Measurements from ENCODE around the gene PKD1. TPM values are rescaled to one million over a fixed set of nuclear protein-coding genes. Genes with fewer than 3 reads are reported as not detected.

PKD1 gene
- total RNA-seq, 2 donors from 2014 or later: 205 to 349 TPM

- DNase-seq (ENCODE audit: low spot score): no peak
- WGBS: 84% methylated on average over 37 of the region's 46 CpGs
- Histone ChIP-seq H3K4me3 (no peak overlapping the region), H3K36me3 (no peaks in the 10 kb centered on the region), H3K9me3 (no peaks in the 10 kb centered on the region), H3K27ac (no peak overlapping the region), H3K27me3 (replicated peaks; ENCODE audit: insufficient read depth) (no peaks in the 10 kb centered on the region), H3K4me1 (replicated peaks) (no peaks in the 10 kb centered on the region)
- intact Hi-C loops (cut with DNase I): no loop called here
- TF ChIP-seq POLR2A (IDR thresholded peaks at IDR 0.05): no peak
- no peak for TF ChIP-seq POLR2AphosphoS5 (IDR thresholded peaks at IDR 0.05)
- TF ChIP-seq CTCF (IDR thresholded peaks at IDR 0.05): no peak
These were observed 45.5 kb upstream of the PKD1 start for GRCh38 chr16:2180962-2181923.

- intact Hi-C loops (cut with DNase I): no loop called here
- H3K27ac ChIP-seq: no peak overlapping the region
- DNase-seq (ENCODE audit: low spot score): no peak
- no peak overlapping the region for H3K4me3 ChIP-seq
- no peaks in the 10 kb centered on the region for H3K9me3 ChIP-seq
- 95% methylated on average over 39 of the region's 43 CpGs for WGBS
- H3K36me3 ChIP-seq: peaks cover 0 to 4% of the 10 kb centered on the region in 2 donors
- H3K4me1 ChIP-seq (replicated peaks): no peaks in the 10 kb centered on the region
- no peak for TF ChIP-seq POLR2A (IDR thresholded peaks at IDR 0.05)
- no peak for TF ChIP-seq CTCF (IDR thresholded peaks at IDR 0.05)
- no peak for TF ChIP-seq POLR2AphosphoS5 (IDR thresholded peaks at IDR 0.05)
- H3K27me3 ChIP-seq (replicated peaks; ENCODE audit: insufficient read depth): no peaks in the 10 kb centered on the region
These were observed 44.8 kb upstream of the PKD1 start for GRCh38 chr16:2180461-2180860.

GRCh38 chr16:2179576-2179975 is 43.9 kb upstream of the PKD1 start:
- H3K36me3 ChIP-seq: peaks cover 0 to 4% of the 10 kb centered on the region in 2 donors
- intact Hi-C loops (cut with DNase I): no loop called here
- no peak overlapping the region for H3K27ac ChIP-seq
- no peak overlapping the region for H3K4me3 ChIP-seq
- H3K9me3 ChIP-seq: no peaks in the 10 kb centered on the region
- no peak for DNase-seq (ENCODE audit: low spot score)
- WGBS: 91% methylated on average over 27 of the region's 31 CpGs
- TF ChIP-seq POLR2A (IDR thresholded peaks at IDR 0.05): no peak
- TF ChIP-seq CTCF (IDR thresholded peaks at IDR 0.05): no peak
- no peak for TF ChIP-seq POLR2AphosphoS5 (IDR thresholded peaks at IDR 0.05)
- H3K4me1 ChIP-seq (replicated peaks): no peaks in the 10 kb centered on the region
- H3K27me3 ChIP-seq (replicated peaks; ENCODE audit: insufficient read depth): no peaks in the 10 kb centered on the region

GRCh38 chr16:2179107-2179501 is 43.4 kb upstream of the PKD1 start:
- H3K27ac ChIP-seq: no peak overlapping the region
- TF ChIP-seq POLR2AphosphoS5 (IDR thresholded peaks at IDR 0.05) (no peak), CTCF (IDR thresholded peaks at IDR 0.05) (no peak), POLR2A (IDR thresholded peaks at IDR 0.05) (no peak)
- H3K9me3 ChIP-seq: no peaks in the 10 kb centered on the region
- H3K4me3 ChIP-seq: no peak overlapping the region
- intact Hi-C loops (cut with DNase I): no loop called here
- H3K27me3 ChIP-seq (replicated peaks; ENCODE audit: insufficient read depth): no peaks in the 10 kb centered on the region
- no peaks in the 10 kb centered on the region for H3K4me1 ChIP-seq (replicated peaks)
- 31% methylated on average over 48 of the region's 50 CpGs for WGBS
- DNase-seq (ENCODE audit: low spot score): no peak
- peaks cover 0 to 4% of the 10 kb centered on the region in 2 donors for H3K36me3 ChIP-seq
